ENCODE measurements around the gene RCSD1.

The RCSD1 gene

DNA sequence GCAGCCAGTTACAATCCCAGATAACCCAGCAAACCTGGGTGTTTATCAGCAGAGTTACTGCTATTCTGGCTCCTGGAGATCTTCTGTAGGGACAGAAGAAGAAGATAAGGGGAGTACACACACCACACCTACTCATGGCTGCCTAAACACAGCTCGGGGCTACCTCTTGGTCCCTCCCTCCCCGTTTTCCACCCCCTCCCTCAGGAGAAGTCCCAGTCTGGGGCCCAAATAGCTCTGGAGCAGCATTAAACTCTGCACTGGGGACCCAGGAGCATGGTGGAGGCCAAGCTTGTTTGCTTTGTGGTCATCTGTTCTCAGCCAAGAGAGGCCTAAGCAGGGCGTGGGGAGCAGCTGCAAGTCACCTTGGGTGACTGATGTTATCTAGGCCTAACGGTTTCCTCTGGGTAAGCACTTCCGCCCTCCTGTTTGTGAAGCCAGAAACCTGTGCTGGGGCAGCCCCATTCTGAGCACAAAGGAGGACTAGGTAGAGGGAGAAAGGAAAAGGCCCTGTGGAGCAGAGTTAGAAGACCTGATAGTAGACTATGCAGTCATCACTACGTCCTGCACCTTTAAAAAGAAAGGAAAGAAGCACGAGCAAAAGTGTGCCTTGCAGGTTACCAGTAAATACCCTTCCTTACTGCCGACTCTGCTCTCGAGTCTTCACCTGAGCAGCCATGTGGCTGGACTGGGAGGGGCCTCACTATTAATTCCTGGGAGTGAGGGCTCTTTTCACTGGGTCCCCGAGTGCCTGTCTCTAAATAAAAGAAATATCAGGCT lies 2.0 kb upstream of the RCSD1 start:
- TF ChIP-seq, protein P1, sequence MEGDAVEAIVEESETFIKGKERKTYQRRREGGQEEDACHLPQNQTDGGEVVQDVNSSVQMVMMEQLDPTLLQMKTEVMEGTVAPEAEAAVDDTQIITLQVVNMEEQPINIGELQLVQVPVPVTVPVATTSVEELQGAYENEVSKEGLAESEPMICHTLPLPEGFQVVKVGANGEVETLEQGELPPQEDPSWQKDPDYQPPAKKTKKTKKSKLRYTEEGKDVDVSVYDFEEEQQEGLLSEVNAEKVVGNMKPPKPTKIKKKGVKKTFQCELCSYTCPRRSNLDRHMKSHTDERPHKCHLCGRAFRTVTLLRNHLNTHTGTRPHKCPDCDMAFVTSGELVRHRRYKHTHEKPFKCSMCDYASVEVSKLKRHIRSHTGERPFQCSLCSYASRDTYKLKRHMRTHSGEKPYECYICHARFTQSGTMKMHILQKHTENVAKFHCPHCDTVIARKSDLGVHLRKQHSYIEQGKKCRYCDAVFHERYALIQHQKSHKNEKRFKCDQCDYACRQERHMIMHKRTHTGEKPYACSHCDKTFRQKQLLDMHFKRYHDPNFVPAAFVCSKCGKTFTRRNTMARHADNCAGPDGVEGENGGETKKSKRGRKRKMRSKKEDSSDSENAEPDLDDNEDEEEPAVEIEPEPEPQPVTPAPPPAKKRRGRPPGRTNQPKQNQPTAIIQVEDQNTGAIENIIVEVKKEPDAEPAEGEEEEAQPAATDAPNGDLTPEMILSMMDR (IDR thresholded peaks at IDR 0.05; ENCODE audit: insufficient read depth, low read depth, low read length, missing control alignments) = no peak
- H3K4me3 ChIP-seq (ENCODE audit: low read length) = no peak overlapping the region
- no peak for DNase-seq (ENCODE audit: low read depth)

DNA sequence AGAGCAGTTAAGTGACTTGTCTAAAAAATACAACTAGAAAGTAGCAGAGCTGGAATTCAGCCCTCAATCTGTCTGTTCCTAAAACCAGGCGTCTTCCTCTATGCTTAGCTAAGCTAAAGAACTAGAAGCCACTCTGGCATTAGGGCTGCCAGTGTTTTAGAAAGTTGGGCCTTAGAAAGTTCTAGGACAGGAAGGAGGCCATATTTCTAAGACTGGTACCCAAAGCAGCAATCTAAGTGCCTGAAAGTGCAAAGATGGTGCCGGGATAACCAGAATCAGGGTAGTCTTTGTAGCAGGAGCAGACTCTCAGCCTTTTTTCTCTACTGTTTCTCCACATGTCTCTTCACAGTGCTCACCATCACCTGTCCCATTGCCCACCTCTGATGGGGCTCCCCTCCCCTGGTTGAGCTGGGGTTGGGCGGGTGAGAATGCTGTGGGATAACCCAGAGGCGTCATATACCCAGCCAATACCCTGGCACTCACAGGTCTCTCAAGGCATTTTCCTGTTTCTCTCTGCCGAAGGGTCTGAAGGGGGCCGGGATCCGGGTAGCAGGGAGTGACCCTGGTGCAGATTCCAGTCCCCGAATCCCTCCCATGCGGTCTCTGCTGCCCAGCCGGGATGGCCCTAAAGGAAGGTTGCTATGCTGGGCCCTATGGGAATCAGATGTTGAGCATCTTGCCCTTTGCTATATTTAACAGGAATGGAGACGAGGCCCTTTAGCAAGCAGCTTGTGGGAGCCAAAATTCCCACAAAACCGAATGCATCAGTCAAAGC lies 1.1 kb upstream of the RCSD1 start:
- no peak overlapping the region for H3K4me3 ChIP-seq (ENCODE audit: low read length)
- no peak for DNase-seq (ENCODE audit: low read depth)

DNA sequence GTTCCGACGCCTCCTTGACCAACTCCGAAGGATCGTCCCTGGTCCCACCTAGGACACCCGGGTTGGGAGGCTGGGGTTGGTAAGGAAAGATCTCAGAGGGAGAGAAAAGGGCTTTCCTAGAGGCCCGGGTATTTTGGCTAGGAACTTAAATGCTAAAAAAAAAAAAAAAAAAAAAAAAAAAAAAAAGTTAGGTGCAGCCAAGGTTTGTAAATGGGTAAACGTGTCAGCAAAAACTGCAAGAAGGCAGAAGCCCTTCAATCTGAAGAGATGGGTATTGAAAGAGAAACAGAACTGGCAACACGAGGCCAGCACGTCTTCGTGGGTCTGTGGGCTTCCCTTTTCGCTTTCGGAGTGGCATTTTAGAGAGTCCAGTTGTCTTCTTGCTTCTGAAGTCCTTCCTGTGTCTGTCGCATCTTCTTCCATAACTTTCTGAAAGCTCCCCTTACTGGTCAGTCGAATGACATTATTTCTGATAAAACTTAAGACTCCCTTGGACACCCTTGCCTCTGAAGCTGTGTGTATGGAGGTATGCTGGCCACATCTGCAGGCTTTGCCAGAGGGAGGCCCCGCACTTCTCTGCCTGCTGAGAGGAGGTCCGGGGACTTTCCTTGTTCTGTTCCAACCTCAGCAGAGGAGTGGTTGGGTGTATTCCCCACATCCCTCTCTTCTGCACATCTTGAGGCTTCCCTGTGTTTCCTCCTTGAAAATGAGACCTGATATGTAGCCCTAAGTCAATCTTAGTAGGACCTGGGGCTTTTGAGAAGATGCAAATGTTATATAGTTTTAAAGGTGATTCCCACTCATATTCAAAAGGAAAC lies 745 bp downstream of the RCSD1 start:
- DNase-seq (ENCODE audit: low read depth) = no peak
- TF ChIP-seq, protein P1 (IDR thresholded peaks at IDR 0.05; ENCODE audit: insufficient read depth, low read depth, low read length, missing control alignments) = no peak
- H3K4me3 ChIP-seq (ENCODE audit: low read length) = peak overlapping the region; percentile 42

More for the DNA sequence above, 1.1 kb upstream of the RCSD1 start:
- TF ChIP-seq, protein P1 (IDR thresholded peaks at IDR 0.05; ENCODE audit: insufficient read depth, low read depth, low read length, missing control alignments) = no peak

- DNase-seq (ENCODE audit: low read depth) = no peak
- no peak overlapping the region for H3K4me3 ChIP-seq (ENCODE audit: low read length)
- TF ChIP-seq, protein P1 (IDR thresholded peaks at IDR 0.05; ENCODE audit: insufficient read depth, low read depth, low read length, missing control alignments) = no peak
Observed at GRCh38 chr1:167631386-167631935, 1.4 kb downstream of the RCSD1 start.

GRCh38 chr1:167631936-167632614 lies 2.0 kb downstream of the RCSD1 start:
- TF ChIP-seq, protein P1 (IDR thresholded peaks at IDR 0.05; ENCODE audit: insufficient read depth, low read depth, low read length, missing control alignments) = no peak
- no peak for DNase-seq (ENCODE audit: low read depth)
- no peak overlapping the region for H3K4me3 ChIP-seq (ENCODE audit: low read length)
